ENCODE measurements around the gene KRTAP4-1.
A peak's percentile ranks its signal among the peaks of the same experiment; 100 is the strongest.
"Not testable (repeated sequence)": the region's sequence is repeated elsewhere in the genome, so short reads cannot be mapped to it uniquely, and the experiment has no call there.

The KRTAP4-1 gene

DNA sequence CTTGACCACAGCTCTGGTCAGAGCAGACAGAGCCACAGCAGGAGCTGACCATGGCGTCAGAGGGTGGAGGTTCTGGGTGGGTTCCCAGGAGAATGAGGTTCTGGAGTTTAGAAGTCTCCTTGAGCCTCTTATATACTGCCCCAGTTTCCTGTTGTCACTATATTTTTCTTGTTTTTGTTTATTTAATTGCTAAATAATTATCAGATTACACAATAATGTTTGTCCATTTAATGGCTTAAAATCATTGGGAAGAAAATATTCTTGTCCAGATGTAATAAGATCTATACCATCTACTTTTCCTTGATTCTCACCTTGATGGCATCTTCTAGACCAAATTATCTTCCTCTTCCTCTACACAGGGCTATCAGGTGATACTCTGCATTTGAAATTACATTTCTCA lies 16.6 kb downstream of the KRTAP4-1 start, which contains the start of gene KRTAP4-3:
Gene KRTAP4-3, minus strand, starts transcription at position 101 of the 400 bp plus-strand sequence. Its CDS starts 49 bp downstream, at position 52.
- no peak for DNase-seq

DNA sequence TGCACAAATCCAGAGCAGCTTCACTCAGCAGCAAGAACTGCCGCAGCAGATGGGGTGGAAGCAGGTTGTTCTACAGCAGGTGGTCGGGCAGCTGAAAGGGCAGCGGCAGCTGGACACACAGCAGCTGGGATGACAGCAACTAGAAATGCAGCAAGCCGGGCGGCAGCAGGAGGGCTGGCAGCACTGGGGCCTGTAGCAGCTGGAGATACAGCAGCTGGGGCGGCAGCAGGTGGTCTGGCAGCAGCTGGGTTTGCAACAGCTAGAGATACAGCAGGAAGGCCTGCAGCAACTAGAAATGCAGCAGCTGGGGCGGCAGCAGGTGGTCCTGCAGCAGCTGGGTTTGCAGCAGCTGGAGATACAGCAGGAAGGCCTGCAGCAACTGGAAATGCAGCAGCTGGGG lies 17.1 kb downstream of the KRTAP4-1 start:
- peak in 1 of 2 experiments; percentile 4 for DNase-seq

DNA sequence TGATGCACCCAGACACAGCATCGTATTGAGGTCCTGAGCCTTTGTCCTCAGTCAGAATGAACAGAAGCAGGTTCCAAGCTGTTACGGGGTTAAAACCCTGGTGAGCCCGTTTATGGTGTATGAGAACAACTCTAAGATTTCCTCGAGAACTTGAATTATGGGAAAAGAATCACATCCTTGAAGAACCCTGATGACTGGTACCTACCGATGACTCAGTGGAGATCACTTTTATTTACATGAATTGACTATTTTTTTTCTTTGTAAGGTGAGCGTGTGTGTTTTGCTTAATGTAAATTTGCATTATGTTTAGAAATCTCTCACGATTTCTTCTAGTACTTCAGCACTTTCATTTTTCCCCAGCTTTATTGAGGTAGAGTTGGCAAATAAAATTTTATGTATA lies 20.9 kb downstream of the KRTAP4-1 start:
- no peak for DNase-seq

GRCh38 chr17:41160648-41161047 lies 24.1 kb downstream of the KRTAP4-1 start, which contains the start of gene KRTAP4-4:
TSS of gene KRTAP4-4 (minus strand) at chr17:41160748. CDS start at chr17:41160691, 57 bp downstream.
- no peak for DNase-seq

GRCh38 chr17:41160190-41160589 lies 24.5 kb downstream of the KRTAP4-1 start:
- DNase-seq, result not testable (repeated sequence)

DNA sequence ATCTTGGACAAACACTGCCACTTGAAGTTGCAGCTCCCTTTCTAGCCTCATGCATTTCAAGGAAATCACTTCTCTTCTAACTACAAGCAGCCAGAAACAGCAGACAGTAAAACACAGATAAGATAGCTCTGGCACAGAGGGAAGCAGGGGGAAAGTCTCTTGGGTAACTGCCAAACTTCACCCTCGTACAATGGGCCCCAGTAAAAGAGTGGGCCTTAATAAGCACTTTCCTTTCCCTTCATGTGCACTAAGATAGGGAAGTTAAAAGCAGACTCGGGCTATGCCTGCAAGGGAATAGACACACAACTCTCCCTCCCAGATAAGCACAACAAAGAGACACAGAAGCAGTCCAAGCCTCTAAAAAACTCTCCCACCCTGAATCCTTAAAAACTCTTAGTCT lies 30.9 kb downstream of the KRTAP4-1 start:
- DNase-seq, result no peak

DNA sequence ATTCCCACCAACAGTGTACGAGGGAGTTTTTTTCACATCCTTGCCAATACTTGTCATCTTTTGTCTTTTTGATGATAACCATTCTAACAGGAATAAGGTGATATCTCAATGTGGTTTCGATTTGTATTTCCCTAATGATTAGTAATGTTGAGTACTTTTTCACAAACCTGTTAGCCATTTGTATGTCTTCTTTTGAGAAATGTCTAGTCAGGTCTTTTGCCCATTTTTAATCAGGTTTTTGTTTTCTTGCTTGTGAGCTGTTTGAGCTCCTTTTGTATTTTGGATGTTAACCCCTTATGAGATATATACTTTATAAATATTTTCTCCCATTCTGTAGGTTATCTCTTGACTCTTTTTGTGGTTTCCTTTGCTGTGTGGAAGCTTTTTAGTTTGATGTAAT lies 33.2 kb downstream of the KRTAP4-1 start:
- no peak for DNase-seq

DNA sequence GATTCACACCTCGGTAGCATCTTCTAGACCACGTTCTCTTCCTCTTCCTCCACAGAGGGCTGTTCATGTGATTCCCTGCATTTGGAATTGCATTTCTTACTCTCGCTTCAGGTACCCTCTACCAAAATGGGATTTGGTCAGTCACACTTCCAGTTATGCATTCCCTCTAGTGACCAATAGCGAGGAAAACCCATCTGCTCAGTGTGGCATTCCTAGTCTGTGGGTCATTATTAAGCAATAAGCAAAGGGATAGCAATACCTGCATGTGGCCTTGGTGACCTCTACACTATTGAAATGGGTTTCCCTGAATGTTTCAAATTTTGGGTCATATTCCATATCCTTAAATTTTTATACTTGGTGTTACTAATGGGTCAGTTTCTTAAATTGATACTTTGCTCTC lies 34.7 kb downstream of the KRTAP4-1 start:
- no peak for DNase-seq

- no peak for DNase-seq
Measured at GRCh38 chr17:41149652-41149985, 35.1 kb downstream of the KRTAP4-1 start, which contains the start of gene KRTAP4-5. TSS of gene KRTAP4-5 (minus strand) at chr17:41149825. CDS start at chr17:41149767, 58 bp downstream.

- not testable (repeated sequence) for DNase-seq
Measured at GRCh38 chr17:41148971-41149651, 35.6 kb downstream of the KRTAP4-1 start.

DNA sequence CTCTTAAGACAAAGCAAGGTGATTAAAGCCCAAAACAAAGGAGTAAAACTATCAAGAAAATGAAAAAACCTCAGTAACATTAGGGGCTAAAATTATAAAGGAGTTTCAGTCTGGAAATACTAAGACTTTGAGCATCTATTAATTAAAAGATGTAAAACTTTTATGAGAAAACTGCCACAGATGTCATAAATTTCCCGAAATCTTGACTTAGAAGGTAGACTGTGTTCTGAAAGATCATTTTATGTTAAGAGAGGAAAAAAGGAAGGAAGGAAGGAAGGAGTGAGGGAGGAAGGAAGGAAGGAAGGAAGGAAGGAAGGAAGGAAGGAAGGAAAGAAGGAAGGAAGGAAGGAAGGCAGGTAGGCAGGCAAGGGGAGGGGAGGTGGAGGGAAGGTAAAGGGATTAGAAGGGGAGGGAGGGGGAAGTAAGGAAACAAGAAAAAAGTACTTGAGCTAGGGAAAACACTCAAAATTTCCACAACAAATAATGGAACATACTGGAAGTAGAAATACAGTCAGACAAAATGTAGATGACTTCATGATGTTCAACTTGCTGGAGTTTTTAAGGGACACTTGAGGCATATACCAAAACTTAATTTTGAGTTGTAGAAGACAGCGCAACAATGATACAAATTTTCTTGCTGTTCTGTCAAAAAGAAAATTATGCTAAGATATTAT lies 37.0 kb downstream of the KRTAP4-1 start:
- no peak for DNase-seq

- DNase-seq, result no peak
Measured at GRCh38 chr17:41145261-41145660, 39.5 kb downstream of the KRTAP4-1 start.

- no peak for DNase-seq
Measured at GRCh38 chr17:41144846-41145245, 39.9 kb downstream of the KRTAP4-1 start.

DNA sequence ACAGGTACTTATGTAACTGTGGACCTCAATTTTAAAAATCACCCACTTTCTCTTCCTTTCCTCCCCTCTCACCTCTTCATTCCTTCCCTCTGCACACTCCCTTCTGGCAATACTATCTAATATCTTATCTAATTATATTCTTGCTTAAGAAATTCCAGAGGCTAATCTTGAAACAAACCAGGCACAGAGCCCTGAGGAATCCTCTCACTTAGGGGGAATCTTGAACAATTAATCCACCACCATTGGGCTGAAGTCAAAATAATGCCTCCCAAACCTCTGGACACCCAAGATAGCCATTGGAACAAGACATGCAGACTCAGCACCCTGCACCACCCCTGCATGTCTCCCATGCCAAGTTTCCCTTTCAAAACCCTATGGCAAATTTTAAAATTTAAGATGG lies 43.4 kb downstream of the KRTAP4-1 start:
- no peak for DNase-seq

DNA sequence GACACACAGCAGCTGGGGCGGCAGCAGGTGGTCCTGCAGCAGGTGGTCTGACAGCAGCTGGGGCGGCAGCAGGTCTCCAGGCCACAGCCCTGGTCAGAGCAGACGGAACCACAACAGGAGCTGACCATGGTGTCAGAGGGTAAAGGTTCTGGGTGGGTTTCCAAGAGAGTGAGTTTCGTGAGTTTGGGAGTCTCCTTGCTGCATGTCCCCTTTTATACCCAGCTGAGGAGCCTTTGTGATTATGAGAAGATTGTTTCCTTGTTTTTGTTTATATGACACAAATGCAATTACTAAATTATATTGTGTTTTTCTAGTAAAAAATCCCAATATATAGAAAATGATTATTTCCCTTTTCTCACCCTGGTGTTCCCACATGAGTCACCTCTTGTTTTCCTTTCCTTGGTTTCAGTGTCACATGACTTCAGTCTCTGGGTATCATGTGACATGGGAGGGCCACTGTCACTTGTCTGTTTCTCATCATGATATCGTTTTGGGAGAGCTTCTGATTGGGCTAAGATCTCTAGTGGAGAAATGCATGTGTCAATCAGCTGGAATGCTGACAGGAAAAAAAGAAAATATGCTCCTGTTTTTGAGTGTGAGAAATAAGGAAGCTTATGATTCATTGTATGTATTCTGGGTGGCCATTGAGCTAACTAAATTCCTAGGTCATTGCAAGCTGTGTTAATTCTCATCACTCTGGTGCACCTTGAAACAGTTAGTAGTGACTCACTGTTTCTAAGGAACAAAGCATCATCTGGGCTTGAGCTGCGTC lies 44.2 kb downstream of the KRTAP4-1 start, which contains the start of gene KRTAP4-6:
Gene KRTAP4-6, minus strand, starts transcription at position 185 of the 772 bp plus-strand sequence. Its CDS starts 57 bp downstream, at position 128.
- no peak for DNase-seq

GRCh38 chr17:41139865-41140264 lies 44.8 kb downstream of the KRTAP4-1 start:
- not testable (repeated sequence) for DNase-seq

All from NCI-H1930 (cell line).